Ectodermal cell (in vitro differentiated cells): ENCODE data around the gene PRSS21.

ENCODE experiments used
- H3K27ac ChIP-seq: 2 replicates; pipeline ENCODE4 v1.7.0; 2013; ENCODE audit warnings: mild to moderate bottlenecking, low read depth, low read length; ENCODE audit not compliant: insufficient read depth, poor library complexity, severe bottlenecking
- H3K27me3 ChIP-seq: 2 replicates; pipeline ENCODE4 v1.7.0; 2013; ENCODE audit warnings: mild to moderate bottlenecking, low read length; ENCODE audit not compliant: insufficient read depth, control insufficient read depth, poor library complexity, severe bottlenecking
- H3K36me3 ChIP-seq: one replicate; pipeline ENCODE4 v1.7.0; 2013; ENCODE audit warnings: low read length; ENCODE audit not compliant: control insufficient read depth, insufficient read depth
- H3K4me1 ChIP-seq: one replicate; pipeline ENCODE4 v1.7.0; 2013; ENCODE audit warnings: low read length; ENCODE audit not compliant: control insufficient read depth, insufficient read depth
- H3K4me3 ChIP-seq: 2 replicates; pipeline ENCODE4 v1.7.0; 2013; ENCODE audit warnings: low read depth, low read length, control low read depth; ENCODE audit not compliant: insufficient read depth
- H3K9me3 ChIP-seq: 2 replicates; pipeline ENCODE4 v1.7.0; 2013; ENCODE audit warnings: mild to moderate bottlenecking, low read length, moderate library complexity; ENCODE audit not compliant: control insufficient read depth
- WGBS, 2 experiments: methylation state at CpG; one replicate each; pipeline ENCODE4 v1.1.7; 2013; ENCODE audit warnings: missing lambda C conversion rate in 2 of 2; 5-methylcytosine and 5-hydroxymethylcytosine counted together

PRSS21 gene

GRCh38 chr16:2818272-2818876, 1.3 kb downstream of the PRSS21 start:
- H3K27ac ChIP-seq: no peak overlapping the region

GRCh38 chr16:2819179-2819938, 2.3 kb downstream of the PRSS21 start:
- no peaks in the 10 kb centered on the region for H3K27me3 ChIP-seq
- no peaks in the 10 kb centered on the region for H3K9me3 ChIP-seq
- H3K4me1 ChIP-seq: peaks cover 5% of the 10 kb centered on the region
- H3K4me3 ChIP-seq: no peak overlapping the region
- WGBS, 2 experiments: 90 to 92% methylated on average over 16 to 18 of the region's 18 CpGs
- H3K36me3 ChIP-seq: no peaks in the 10 kb centered on the region
- H3K27ac ChIP-seq: no peak overlapping the region

More at GRCh38 chr16:2818272-2818876, 1.3 kb downstream of the PRSS21 start:
- 94 to 95% methylated on average over 10 of the region's 10 CpGs for WGBS, 2 experiments
- H3K9me3 ChIP-seq: no peaks in the 10 kb centered on the region
- H3K4me3 ChIP-seq: no peak overlapping the region
- H3K4me1 ChIP-seq: peaks cover 5% of the 10 kb centered on the region
- H3K36me3 ChIP-seq: no peaks in the 10 kb centered on the region
- H3K27me3 ChIP-seq: no peaks in the 10 kb centered on the region

DNA sequence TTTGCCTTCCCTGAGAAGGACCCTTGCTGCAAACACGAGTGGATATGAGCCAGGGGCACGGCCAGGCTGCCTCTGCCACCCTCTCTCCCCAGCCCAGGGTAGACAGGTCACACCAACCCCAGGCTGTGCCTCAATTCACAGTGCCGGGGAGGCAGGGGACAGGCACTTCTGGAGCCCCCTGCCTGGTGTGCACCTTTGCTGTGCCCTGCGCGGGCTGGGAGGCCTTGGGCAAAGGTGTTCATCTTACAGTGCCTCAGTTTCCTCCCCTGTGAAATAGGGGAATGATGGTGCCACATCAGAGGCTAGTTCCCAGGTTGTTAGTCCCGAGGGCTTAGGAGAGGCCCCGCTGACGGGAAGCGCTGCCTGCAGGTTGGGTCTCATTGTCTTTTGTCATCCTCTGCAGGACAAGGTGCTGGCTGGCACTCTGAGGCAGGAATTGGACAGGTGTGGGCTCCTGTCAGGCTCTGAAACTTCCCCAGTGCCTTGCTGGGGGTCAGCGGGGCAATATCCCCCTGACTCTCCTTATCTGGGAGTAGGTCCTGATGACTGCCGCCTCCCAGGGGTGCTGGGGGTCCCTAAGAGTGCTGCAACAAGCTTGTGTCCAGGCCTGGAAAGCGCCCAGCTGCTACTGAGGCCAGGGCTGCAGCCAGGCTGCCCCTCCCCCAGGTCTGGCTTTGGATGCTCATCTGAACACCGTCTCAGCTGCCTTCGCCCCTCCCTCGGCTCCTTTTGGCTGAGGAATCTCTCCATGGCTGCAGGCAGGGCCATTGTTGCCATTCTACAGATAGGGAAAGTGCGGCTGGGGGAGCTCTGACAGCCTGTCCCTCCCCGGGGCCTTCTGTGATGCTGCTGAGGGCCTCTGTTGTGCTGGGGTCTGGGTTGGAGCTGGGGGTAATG, 3.1 kb downstream of the PRSS21 start:
- Histone ChIP-seq H3K4me1 (peaks cover 5% of the 10 kb centered on the region), H3K4me3 (no peak overlapping the region), H3K36me3 (no peaks in the 10 kb centered on the region), H3K9me3 (no peaks in the 10 kb centered on the region), H3K27ac (no peak overlapping the region), H3K27me3 (no peaks in the 10 kb centered on the region)
- WGBS, 2 experiments: 77 to 80% methylated on average over 17 of the region's 17 CpGs

DNA sequence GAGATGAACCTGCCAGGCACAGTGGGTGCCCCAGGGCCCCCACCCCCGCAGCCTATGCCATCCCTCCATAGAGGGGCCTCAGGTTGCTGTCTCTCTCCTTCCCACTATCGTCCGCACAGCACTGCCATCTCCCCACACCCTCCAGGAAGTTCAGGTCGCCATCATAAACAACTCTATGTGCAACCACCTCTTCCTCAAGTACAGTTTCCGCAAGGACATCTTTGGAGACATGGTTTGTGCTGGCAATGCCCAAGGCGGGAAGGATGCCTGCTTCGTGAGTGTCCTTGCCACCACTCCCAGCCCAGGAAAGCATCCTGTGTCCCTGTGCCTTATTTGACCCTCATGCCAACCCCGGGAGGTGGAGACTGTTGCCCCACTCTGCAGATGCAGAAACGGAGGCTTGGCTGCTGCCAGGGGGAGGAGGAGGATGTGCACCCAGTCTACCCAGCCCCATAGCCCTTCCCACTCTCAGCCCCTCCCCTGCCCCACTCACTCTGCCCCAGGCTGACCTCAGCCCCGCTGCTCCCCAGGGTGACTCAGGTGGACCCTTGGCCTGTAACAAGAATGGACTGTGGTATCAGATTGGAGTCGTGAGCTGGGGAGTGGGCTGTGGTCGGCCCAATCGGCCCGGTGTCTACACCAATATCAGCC, 3.9 kb downstream of the PRSS21 start:
- Histone ChIP-seq H3K36me3 (no peaks in the 10 kb centered on the region), H3K4me1 (peaks cover 5% of the 10 kb centered on the region), H3K27ac (no peak overlapping the region), H3K27me3 (no peaks in the 10 kb centered on the region), H3K4me3 (no peak overlapping the region), H3K9me3 (no peaks in the 10 kb centered on the region)
- 89% methylated on average over 14 of the region's 14 CpGs for WGBS, 2 experiments

DNA sequence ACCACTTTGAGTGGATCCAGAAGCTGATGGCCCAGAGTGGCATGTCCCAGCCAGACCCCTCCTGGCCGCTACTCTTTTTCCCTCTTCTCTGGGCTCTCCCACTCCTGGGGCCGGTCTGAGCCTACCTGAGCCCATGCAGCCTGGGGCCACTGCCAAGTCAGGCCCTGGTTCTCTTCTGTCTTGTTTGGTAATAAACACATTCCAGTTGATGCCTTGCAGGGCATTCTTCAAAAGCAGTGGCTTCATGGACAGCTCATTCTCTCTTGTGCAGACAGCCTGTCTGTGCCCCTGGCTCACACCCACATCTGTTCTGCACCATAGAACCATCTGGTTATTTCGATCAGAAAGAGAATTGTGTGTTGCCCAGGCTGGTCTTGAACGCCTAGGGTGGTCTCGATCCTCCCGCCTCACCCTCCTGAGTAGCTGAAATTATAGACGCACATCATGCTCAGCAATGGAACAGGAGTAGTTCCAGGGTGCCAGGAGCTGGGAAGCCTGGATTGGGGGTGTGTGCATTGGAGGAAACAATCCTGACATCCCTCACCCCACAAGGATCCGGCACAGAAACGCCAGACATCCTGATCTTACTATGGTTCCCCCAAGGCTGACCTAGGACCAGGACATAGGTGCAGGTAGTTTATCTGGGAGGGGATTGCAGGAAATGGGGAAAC, 4.6 kb downstream of the PRSS21 start:
- Histone ChIP-seq H3K27me3 (no peaks in the 10 kb centered on the region), H3K9me3 (no peaks in the 10 kb centered on the region), H3K36me3 (no peaks in the 10 kb centered on the region), H3K4me1 (peaks cover 5% of the 10 kb centered on the region), H3K27ac (no peak overlapping the region), H3K4me3 (no peak overlapping the region)
- 84% methylated on average over 9 of the region's 9 CpGs for WGBS, 2 experiments

- Histone ChIP-seq H3K36me3 (no peaks in the 10 kb centered on the region), H3K9me3 (no peaks in the 10 kb centered on the region), H3K27ac (no peak overlapping the region), H3K27me3 (no peaks in the 10 kb centered on the region), H3K4me1 (peaks cover 5% of the 10 kb centered on the region), H3K4me3 (no peak overlapping the region)
- WGBS, 2 experiments: 87 to 88% methylated on average over 7 to 8 of the region's 8 CpGs
These were observed 5.1 kb downstream of the PRSS21 start for GRCh38 chr16:2822158-2822495.

GRCh38 chr16:2822496-2822895, 5.5 kb downstream of the PRSS21 start:
- H3K36me3 ChIP-seq: no peaks in the 10 kb centered on the region
- peaks cover 5% of the 10 kb centered on the region for H3K4me1 ChIP-seq
- no peak overlapping the region for H3K27ac ChIP-seq
- no peak overlapping the region for H3K4me3 ChIP-seq
- H3K27me3 ChIP-seq: no peaks in the 10 kb centered on the region
- H3K9me3 ChIP-seq: no peaks in the 10 kb centered on the region
- WGBS, 2 experiments: 88 to 92% methylated on average over 4 of the region's 4 CpGs

DNA sequence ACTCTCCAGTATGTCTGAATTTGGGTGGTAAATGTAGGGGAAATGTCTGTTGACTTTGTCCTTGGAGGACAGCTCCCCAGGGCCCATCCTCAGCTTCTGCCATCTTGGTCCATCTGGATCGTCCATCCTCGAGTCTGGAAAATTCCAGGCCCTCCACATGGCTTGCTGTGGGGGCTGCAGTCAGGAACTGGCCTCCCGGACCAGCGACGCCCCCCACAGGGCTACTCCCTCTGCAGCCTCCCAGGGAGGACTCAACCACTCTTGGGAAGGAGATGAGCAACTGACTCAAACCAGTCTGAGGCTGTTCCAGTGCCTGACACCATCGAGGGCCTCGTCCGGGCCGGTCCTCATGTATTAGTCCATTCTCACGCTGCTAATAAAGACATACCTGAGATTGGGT, 7.6 kb downstream of the PRSS21 start:
- peaks cover 5% of the 10 kb centered on the region for H3K4me1 ChIP-seq
- H3K27me3 ChIP-seq: no peaks in the 10 kb centered on the region
- no peaks in the 10 kb centered on the region for H3K9me3 ChIP-seq
- no peak overlapping the region for H3K27ac ChIP-seq
- no peak overlapping the region for H3K4me3 ChIP-seq
- WGBS, 2 experiments: 91 to 92% methylated on average over 10 of the region's 10 CpGs
- no peaks in the 10 kb centered on the region for H3K36me3 ChIP-seq

DNA sequence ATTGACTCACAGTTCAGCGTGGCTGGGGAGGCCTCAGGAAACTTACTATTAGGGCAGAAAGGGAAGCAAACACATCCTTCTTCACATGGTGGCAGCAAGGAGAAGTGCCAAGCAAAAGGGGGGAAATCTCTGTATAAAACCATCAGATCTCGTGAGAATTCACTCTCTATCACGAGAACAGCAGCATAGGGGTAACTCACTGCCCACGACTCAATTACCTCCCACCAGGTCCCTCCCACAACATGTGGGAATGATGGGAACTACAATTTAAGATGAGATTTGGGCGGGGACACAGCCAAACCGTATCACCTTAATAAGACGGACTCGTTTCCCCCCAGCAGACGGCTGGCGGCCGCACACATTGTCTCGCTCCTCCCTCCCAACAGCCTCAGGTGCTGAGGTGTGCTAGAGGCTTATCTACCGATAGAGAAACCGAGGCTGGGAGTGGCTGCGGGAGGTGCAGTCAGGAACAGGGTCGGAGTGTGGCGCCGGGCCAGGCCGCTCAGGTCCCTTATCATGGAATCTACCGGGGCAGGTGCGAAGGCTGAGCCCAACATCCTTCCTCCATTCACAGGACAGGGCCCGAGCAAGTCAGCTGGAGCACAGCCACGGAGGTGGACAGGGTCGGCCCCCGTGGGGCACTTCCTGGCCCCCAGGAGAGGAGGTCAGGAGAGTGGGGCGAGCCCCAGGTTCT, 8.2 kb downstream of the PRSS21 start:
- no peaks in the 10 kb centered on the region for H3K27me3 ChIP-seq
- H3K4me1 ChIP-seq: peaks cover 4% of the 10 kb centered on the region
- WGBS, 2 experiments: 88 to 89% methylated on average over 26 of the region's 26 CpGs
- no peak overlapping the region for H3K4me3 ChIP-seq
- no peaks in the 10 kb centered on the region for H3K9me3 ChIP-seq
- H3K36me3 ChIP-seq: no peaks in the 10 kb centered on the region
- H3K27ac ChIP-seq: no peak overlapping the region
